HG03520 (cell line): ENCODE data around the gene SLC25A30.
"Not testable (repeated sequence)": the region's sequence is repeated elsewhere in the genome, so short reads cannot be mapped to it uniquely, and the experiment has no call there.

ENCODE experiments used
- ATAC-seq: cut with Tn5 transposase; IDR thresholded peaks from one replicate; pipeline ENCODE4 v1.9.1; 2021; ENCODE audit warnings: mild to moderate bottlenecking, moderate library complexity; ENCODE audit not compliant: unreplicated experiment

SLC25A30 gene

GRCh38 chr13:45432737-45433380 lies 14.7 kb upstream of the SLC25A30 start:
- ATAC-seq, result no peak

- not testable (repeated sequence) for ATAC-seq
Measured at GRCh38 chr13:45426056-45426841, 8.1 kb upstream of the SLC25A30 start.

GRCh38 chr13:45422731-45423292 lies 4.6 kb upstream of the SLC25A30 start:
- ATAC-seq, result no peak

- ATAC-seq, result no peak
Measured at GRCh38 chr13:45419945-45420344, 1.8 kb upstream of the SLC25A30 start.

GRCh38 chr13:45419389-45419788 lies 1.2 kb upstream of the SLC25A30 start:
- not testable (repeated sequence) for ATAC-seq

- no peak for ATAC-seq
Measured at GRCh38 chr13:45416516-45417128, 1.6 kb downstream of the SLC25A30 start.

- ATAC-seq, result no peak
Measured at GRCh38 chr13:45415112-45415511, 3.1 kb downstream of the SLC25A30 start.

- ATAC-seq, result no peak
Measured at GRCh38 chr13:45413826-45414307, 4.3 kb downstream of the SLC25A30 start.

GRCh38 chr13:45412274-45413049 lies 5.7 kb downstream of the SLC25A30 start:
- ATAC-seq, result no peak

GRCh38 chr13:45411631-45412030 lies 6.5 kb downstream of the SLC25A30 start:
- no peak for ATAC-seq

GRCh38 chr13:45411221-45411620 lies 7.0 kb downstream of the SLC25A30 start:
- no peak for ATAC-seq

GRCh38 chr13:45410466-45410865 lies 7.7 kb downstream of the SLC25A30 start:
- ATAC-seq, result no peak

GRCh38 chr13:45410001-45410400 lies 8.2 kb downstream of the SLC25A30 start:
- no peak for ATAC-seq

GRCh38 chr13:45406421-45406820 lies 11.8 kb downstream of the SLC25A30 start:
- ATAC-seq, result no peak

GRCh38 chr13:45403081-45403480 lies 15.1 kb downstream of the SLC25A30 start:
- no peak for ATAC-seq

GRCh38 chr13:45402641-45403040 lies 15.5 kb downstream of the SLC25A30 start:
- no peak for ATAC-seq

- no peak for ATAC-seq
Measured at GRCh38 chr13:45401314-45401713, 16.9 kb downstream of the SLC25A30 start.

GRCh38 chr13:45398877-45399276 lies 19.3 kb downstream of the SLC25A30 start:
- ATAC-seq, result no peak

GRCh38 chr13:45396533-45397095 lies 21.6 kb downstream of the SLC25A30 start:
- no peak for ATAC-seq

GRCh38 chr13:45393941-45394570 lies 24.1 kb downstream of the SLC25A30 start:
- no peak for ATAC-seq
